GM12892 (cell line): ENCODE measurements around the gene ALG9.

Experiments used
- POLR2A ChIP-seq: IDR thresholded peaks from 2 replicates; pipeline ENCODE4 v1.6.1; 2011; ENCODE audit warnings: low read depth, low read length, control low read depth
- POLR2AphosphoS5 ChIP-seq: IDR thresholded peaks from 2 replicates; pipeline ENCODE4 v1.6.1; 2011; ENCODE audit warnings: low read depth, low read length, control low read depth
- TAF1 ChIP-seq: IDR thresholded peaks from 2 replicates; pipeline ENCODE4 v1.6.1; 2011; ENCODE audit warnings: low read depth, mild to moderate bottlenecking, control low read depth, low read length, borderline replicate concordance

DNA sequence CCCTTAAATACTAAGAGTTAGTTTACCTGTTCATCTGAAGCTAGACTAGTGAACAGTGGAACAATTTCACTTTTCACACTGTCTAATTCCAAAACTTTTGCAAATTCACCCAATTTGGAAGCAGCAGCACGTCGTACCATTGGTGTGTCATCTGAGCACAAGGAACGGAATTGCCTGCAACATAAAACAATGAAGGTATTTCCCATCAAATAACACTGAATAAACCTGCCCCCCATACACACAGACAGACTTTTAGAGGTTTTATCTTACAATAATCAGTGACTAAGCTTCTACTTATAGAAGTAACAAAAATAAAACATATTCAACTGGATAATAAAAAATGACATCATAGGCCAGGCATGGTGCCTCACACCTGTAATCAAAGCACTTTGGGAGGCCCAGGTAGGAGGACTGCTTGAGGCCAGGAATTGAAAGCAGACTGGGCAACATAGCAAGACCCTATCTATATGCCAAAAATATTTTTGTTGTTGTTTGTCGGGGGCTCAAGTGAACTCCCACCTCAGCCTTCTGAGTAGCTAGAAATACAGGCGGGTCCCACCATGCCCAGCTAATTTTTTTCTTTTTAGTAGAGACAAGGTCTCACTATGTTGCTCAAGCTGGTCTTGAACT is 111.5 kb downstream of the ALG9 start:
- no peak for TF ChIP-seq POLR2A
- no peak for TF ChIP-seq POLR2AphosphoS5
- TF ChIP-seq TAF1: no peak
